A549 (cell line): ENCODE results near the gene GRIK4. TPM values are rescaled to one million over a fixed set of nuclear protein-coding genes. Genes with fewer than 3 reads are reported as not detected.

ENCODE experiments used
- ATAC-seq, 2 experiments: fragments of 200-7000 bp in 1 of 2; fragments of >200 bp in 1 of 2; cut with Nextera tagmentation in 1 of 2; cut with Tn5 transposase in 1 of 2; 3 replicates each; pipeline versions ENCODE4 v1.8.0 to v1.9.1; 2018 to 2020; ENCODE audit warnings: mild to moderate bottlenecking in 1 of 2, moderate library complexity in 1 of 2
- CTCF ChIA-PET: fragments of 300-600 bp; sonication (Branson Sonifier 250); formaldehyde crosslinking; extraction: SDS; loops from one replicate; lab custom pipeline; 2021; ENCODE audit warnings: antibody characterized with exemption, inconsistent platforms; lab: Yijun Ruan, JAX
- POLR2A ChIA-PET: fragments of 350-600 bp; formaldehyde crosslinking; extraction: SDS; loops from one replicate; lab custom pipeline; 2021; ENCODE audit warnings: antibody characterized with exemption, inconsistent platforms; lab: Yijun Ruan, JAX
- DNase-seq, 2 experiments: peaks; one replicate each; pipeline versions ENCODE4 v3.0.0 to v3.0.0-alpha.2; 2011 to 2016; ENCODE audit warnings: low read depth in 1 of 2, low spot score in 1 of 2
- FAIRE-seq: peaks from 2 replicates; lab custom pipeline; 2011; peaks lifted over from hg19 to GRCh38; lab: Jason Lieb, UNC
- H3K27ac ChIP-seq, 2 experiments: fragments of >200 bp; sonication (Bioruptor Twin); formaldehyde crosslinking; 3 replicates each; pipeline ENCODE4 v1.5.1; 2016 to 2017
- H3K4me1 ChIP-seq: fragments of >200 bp; sonication (Bioruptor Twin); formaldehyde crosslinking; 3 replicates; pipeline ENCODE4 v1.6.1; 2016
- H3K4me2 ChIP-seq: fragments of >200 bp; sonication (Bioruptor Twin); formaldehyde crosslinking; 3 replicates; pipeline ENCODE4 v1.6.1; 2016
- H3K4me3 ChIP-seq: fragments of >200 bp; sonication (Bioruptor Twin); formaldehyde crosslinking; 3 replicates; pipeline ENCODE4 v1.5.1; 2016
- H3K9me3 ChIP-seq: fragments of >200 bp; sonication (Bioruptor Twin); formaldehyde crosslinking; 3 replicates; pipeline ENCODE4 v1.6.1; 2016
- ATOH8 ChIP-seq: fragments of 250-450 bp; sonication (Bioruptor Pico); IDR thresholded peaks from 2 replicates; pipeline ENCODE4 v1.5.0; 2020; ENCODE audit warnings: low read depth, mild to moderate bottlenecking, moderate library complexity
- BCL3 ChIP-seq: fragments of >200 bp; sonication (Bioruptor Twin); formaldehyde crosslinking; IDR thresholded peaks from 3 replicates; pipeline ENCODE4 v1.6.1; 2016
- BHLHE40 ChIP-seq: IDR thresholded peaks from 2 replicates; pipeline ENCODE4 v1.6.1; 2012; ENCODE audit warnings: low read depth, low read length, inconsistent platforms
- CBX2 ChIP-seq: fragments of 200-600 bp; sonication (generic); IDR thresholded peaks from 2 replicates; pipeline ENCODE4 v1.6.1; 2016; ENCODE audit warnings: low read depth, mild to moderate bottlenecking, borderline replicate concordance
- CBX8 ChIP-seq: fragments of 200-600 bp; sonication (generic); IDR thresholded peaks from 2 replicates; pipeline ENCODE4 v1.6.1; 2016
- CEBPB ChIP-seq, 2 experiments: fragments of >200 bp in 1 of 2; sonication (Bioruptor Twin) in 1 of 2; formaldehyde crosslinking in 1 of 2; IDR thresholded peaks; 2 replicates each; pipeline ENCODE4 v1.6.1; 2012 to 2016
- E2F6 ChIP-seq: IDR thresholded peaks from 2 replicates; pipeline ENCODE4 v1.6.1; 2012; ENCODE audit warnings: low read depth, borderline replicate concordance
- ELK1 ChIP-seq: fragments of 150-350 bp; IDR thresholded peaks from 2 replicates; pipeline ENCODE4 v1.6.1; 2014; ENCODE audit warnings: low read depth, mild to moderate bottlenecking, low read length
- FOSL2 ChIP-seq, 2 experiments: fragments of 450-650 bp in 1 of 2; fragments of >200 bp in 1 of 2; sonication (Bioruptor Twin) in 1 of 2; formaldehyde crosslinking; IDR thresholded peaks; 2 replicates each; pipeline versions ENCODE4 v1.5.0 to v1.6.1; 2016 to 2020; ENCODE audit warnings: mild to moderate bottlenecking in 1 of 2, moderate library complexity in 1 of 2
- GATA3 ChIP-seq: IDR thresholded peaks from 2 replicates; pipeline ENCODE4 v1.6.1; 2012; ENCODE audit warnings: borderline replicate concordance
- HOXA7 ChIP-seq: fragments of 250-450 bp; sonication (Bioruptor Pico); IDR thresholded peaks from 2 replicates; pipeline ENCODE4 v1.5.0; 2020; ENCODE audit warnings: mild to moderate bottlenecking, moderate library complexity
- JUN ChIP-seq, 2 experiments: fragments of >200 bp; sonication (Bioruptor Twin); formaldehyde crosslinking; IDR thresholded peaks; 2 replicates in 1 of 2; 3 replicates in 1 of 2; pipeline ENCODE4 v1.6.1; 2016 to 2017
- JUNB ChIP-seq: fragments of >200 bp; sonication (Bioruptor Twin); formaldehyde crosslinking; IDR thresholded peaks from 2 replicates; pipeline ENCODE4 v1.6.1; 2016
- KDM1A ChIP-seq: fragments of 200-600 bp; sonication (generic); IDR thresholded peaks from 2 replicates; pipeline ENCODE4 v1.6.1; 2016; ENCODE audit warnings: low read depth, mild to moderate bottlenecking
- KDM5A ChIP-seq: fragments of 200-600 bp; sonication (generic); IDR thresholded peaks from 2 replicates; pipeline ENCODE4 v1.6.1; 2016; ENCODE audit warnings: antibody characterized with exemption, mild to moderate bottlenecking
- MAFK ChIP-seq: fragments of 450-650 bp; IDR thresholded peaks from 2 replicates; pipeline ENCODE4 v1.6.1; 2014; ENCODE audit not compliant: partially characterized antibody
- MAZ ChIP-seq: fragments of 150-350 bp; IDR thresholded peaks from 2 replicates; pipeline ENCODE4 v1.6.1; 2014; ENCODE audit warnings: antibody characterized with exemption, low read depth, low read length, borderline replicate concordance
- NR3C1 ChIP-seq: fragments of >200 bp; sonication (Bioruptor Twin); formaldehyde crosslinking; IDR thresholded peaks from 3 replicates; pipeline ENCODE4 v1.6.1; 2017
- POLR2AphosphoS2 ChIP-seq: conservative IDR thresholded peaks from 2 replicates; pipeline ENCODE4 v1.6.1; 2012; ENCODE audit warnings: low read length, improper control_type of control experiment, inconsistent platforms
- REST ChIP-seq: fragments of 200-600 bp; sonication (generic); IDR thresholded peaks from 2 replicates; pipeline ENCODE4 v1.6.1; 2016; ENCODE audit warnings: antibody characterized with exemption, mild to moderate bottlenecking, moderate library complexity
- RFX5 ChIP-seq: fragments of 450-650 bp; IDR thresholded peaks from 2 replicates; pipeline ENCODE4 v1.7.1; 2014; ENCODE audit warnings: antibody characterized with exemption, mild to moderate bottlenecking, moderate library complexity
- RNF2 ChIP-seq: fragments of 200-600 bp; sonication (generic); IDR thresholded peaks from 2 replicates; pipeline ENCODE4 v1.6.1; 2016; ENCODE audit warnings: low read depth, mild to moderate bottlenecking, antibody characterized with exemption, moderate library complexity, borderline replicate concordance
- SMC3 ChIP-seq: fragments of >200 bp; sonication (Bioruptor Twin); formaldehyde crosslinking; IDR thresholded peaks from 3 replicates; pipeline ENCODE4 v1.6.1; 2018; ENCODE audit warnings: inconsistent platforms
- SREBF2 ChIP-seq: fragments of 450-650 bp; IDR thresholded peaks from 2 replicates; pipeline ENCODE4 v1.6.1; 2014; ENCODE audit warnings: mild to moderate bottlenecking, moderate library complexity
- USF2 ChIP-seq: fragments of 450-650 bp; IDR thresholded peaks from 2 replicates; pipeline ENCODE4 v1.6.1; 2014; ENCODE audit warnings: antibody characterized with exemption
- ZC3H11A ChIP-seq: fragments of 450-650 bp; IDR thresholded peaks from 2 replicates; pipeline ENCODE4 v1.6.1; 2014; ENCODE audit warnings: antibody characterized with exemption, mild to moderate bottlenecking
- ZNF302 ChIP-seq: fragments of 250-450 bp; sonication (Bioruptor Pico); IDR thresholded peaks from 2 replicates; pipeline ENCODE4 v1.9.0; 2021; ENCODE audit warnings: inconsistent platforms, mild to moderate bottlenecking, moderate library complexity
- WGBS: methylation state at CpG from one replicate; pipeline ENCODE4 v1.1.6; 2017; ENCODE audit errors: missing lambda C conversion rate; 5-methylcytosine and 5-hydroxymethylcytosine counted together
- polyA plus RNA-seq, 4 experiments: library from polyadenylated mRNA; depleted of rRNA in 3 of 4; stranded (reverse); fragments of >200 nt; fragmentation: RNase III in 1 of 4; extraction: RNeasy Plus Mini Kit Qiagen cat#74134 plus additional on column Dnase treatment in 1 of 4; gene quantifications; 2 replicates in 3 of 4; 3 replicates in 1 of 4; pipeline ENCODE4 v1.2.3, GENCODE V29; 2011 to 2017
- TF ChIP-seq, protein P1 (sequence below): IDR thresholded peaks from 2 replicates; pipeline ENCODE4 v1.6.1; 2012
- TF ChIP-seq, protein P2 (sequence below): IDR thresholded peaks from 2 replicates; pipeline ENCODE4 v1.6.1; 2012

GRIK4 gene
- polyA plus RNA-seq, 2 of the 4 experiments (the other 2 are of a cell fraction): 0.01 TPM; not detected in 1

GRCh38 chr11:121035169-121035755, 523.7 kb downstream of the GRIK4 start:
- FAIRE-seq: no peak
- H3K27ac ChIP-seq: no peak overlapping the region
- CTCF ChIA-PET: no interaction called here
- no peak for TF ChIP-seq SREBF2
- TF ChIP-seq GATA3: no peak
- TF ChIP-seq KDM1A: no peak
- no peak for TF ChIP-seq RFX5
- TF ChIP-seq FOSL2 (IDR thresholded peaks at IDR 0.05): no peak
- TF ChIP-seq FOSL2 (CRISPR knock-in tag; IDR thresholded peaks at IDR 0.05): no peak
- no peak for TF ChIP-seq BHLHE40
- TF ChIP-seq BCL3: no peak
- TF ChIP-seq JUNB: no peak
- TF ChIP-seq USF2: no peak
- no peak for TF ChIP-seq CBX2
- no peak for TF ChIP-seq ZNF302 (CRISPR knock-in tag)
- no peak for TF ChIP-seq RNF2
- TF ChIP-seq SMC3: no peak
- TF ChIP-seq CEBPB (IDR thresholded peaks at IDR 0.05): no peak
- TF ChIP-seq, protein P1, sequence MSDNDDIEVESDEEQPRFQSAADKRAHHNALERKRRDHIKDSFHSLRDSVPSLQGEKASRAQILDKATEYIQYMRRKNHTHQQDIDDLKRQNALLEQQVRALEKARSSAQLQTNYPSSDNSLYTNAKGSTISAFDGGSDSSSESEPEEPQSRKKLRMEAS: no peak
- TF ChIP-seq KDM5A: no peak
- TF ChIP-seq ATOH8 (CRISPR knock-in tag): no peak
- no peak for TF ChIP-seq E2F6
- TF ChIP-seq MAZ: no peak
- no peak for DNase-seq
- H3K4me1 ChIP-seq: no peaks in the 10 kb centered on the region
- no peak for ATAC-seq
- H3K4me2 ChIP-seq: no peak overlapping the region
- H3K4me3 ChIP-seq: no peak overlapping the region
- POLR2A ChIA-PET: no interaction called here
- H3K9me3 ChIP-seq: no peaks in the 10 kb centered on the region
- 67% methylated on average over 4 of the region's 4 CpGs for WGBS

DNA sequence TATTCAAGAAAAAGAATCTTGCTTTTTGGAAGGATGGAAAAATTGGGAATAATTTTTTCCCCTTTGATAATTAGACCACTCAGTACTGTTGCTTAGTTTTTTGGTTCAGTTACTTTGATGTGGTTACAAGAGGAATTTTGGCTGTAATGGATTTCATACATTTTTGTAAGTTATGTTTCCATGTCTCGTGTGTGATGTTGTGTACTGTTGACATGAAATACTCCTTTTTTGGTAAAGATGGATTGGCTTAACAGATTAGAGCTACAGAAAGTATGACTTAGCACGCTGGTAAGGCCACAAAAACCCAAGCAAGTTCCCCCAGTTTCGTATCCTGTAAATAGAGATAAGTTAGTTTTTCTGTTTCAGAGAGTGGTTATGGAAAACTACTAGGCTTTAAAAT, 524.2 kb downstream of the GRIK4 start:
- WGBS: 86% methylated on average over 3 of the region's 3 CpGs
- Histone ChIP-seq H3K27ac (no peak overlapping the region), H3K4me2 (no peak overlapping the region), H3K4me1 (no peaks in the 10 kb centered on the region), H3K9me3 (no peaks in the 10 kb centered on the region), H3K4me3 (no peak overlapping the region)
- POLR2A ChIA-PET: no interaction called here
- FAIRE-seq (no peak), ATAC-seq (no peak), DNase-seq (no peak)
- CTCF ChIA-PET: no interaction called here
- TF ChIP-seq JUN (IDR thresholded peaks at IDR 0.05) (no peak), ZC3H11A (no peak), CBX2 (no peak), GATA3 (no peak), MAFK (no peak), NR3C1 (no peak), KDM1A (no peak), POLR2AphosphoS2 (no peak), CBX8 (no peak), HOXA7 (no peak), BHLHE40 (no peak), REST (no peak), ELK1 (no peak)
- TF ChIP-seq, protein P2, sequence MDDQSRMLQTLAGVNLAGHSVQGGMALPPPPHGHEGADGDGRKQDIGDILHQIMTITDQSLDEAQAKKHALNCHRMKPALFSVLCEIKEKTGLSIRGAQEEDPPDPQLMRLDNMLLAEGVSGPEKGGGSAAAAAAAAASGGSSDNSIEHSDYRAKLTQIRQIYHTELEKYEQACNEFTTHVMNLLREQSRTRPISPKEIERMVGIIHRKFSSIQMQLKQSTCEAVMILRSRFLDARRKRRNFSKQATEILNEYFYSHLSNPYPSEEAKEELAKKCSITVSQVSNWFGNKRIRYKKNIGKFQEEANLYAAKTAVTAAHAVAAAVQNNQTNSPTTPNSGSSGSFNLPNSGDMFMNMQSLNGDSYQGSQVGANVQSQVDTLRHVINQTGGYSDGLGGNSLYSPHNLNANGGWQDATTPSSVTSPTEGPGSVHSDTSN: no peak
